Stimulated activated CD8-positive, alpha-beta memory T cell treated with anti-CD3 and anti-CD28 coated beads, Interleukin-7, amount 100 ng/mL, for 1 hour (primary cell): ENCODE results near the gene AKAP14.
"Not testable (repeated sequence)": the region's sequence is repeated elsewhere in the genome, so short reads cannot be mapped to it uniquely, and the experiment has no call there.

Experiments used
- DNase-seq, 2 donors: peaks; one replicate each; pipeline ENCODE4 v3.0.0-alpha.2; 2020; ENCODE audit warnings: low read depth in 2 of 2

The AKAP14 gene

GRCh38 chrX:119895843-119896326 lies at the start of gene AKAP14:
Gene AKAP14 (plus strand): TSS chrX:119895893. CDS start chrX:119903224, 7,331 bp downstream.
- DNase-seq = no peak

- DNase-seq = peak; percentile 77 to 80
Observed at GRCh38 chrX:119852382-119853353, 43.0 kb upstream of the AKAP14 start, which contains the start of gene UPF3B. Gene UPF3B (minus strand): TSS chrX:119852963. CDS start chrX:119852928, 35 bp downstream.

DNA sequence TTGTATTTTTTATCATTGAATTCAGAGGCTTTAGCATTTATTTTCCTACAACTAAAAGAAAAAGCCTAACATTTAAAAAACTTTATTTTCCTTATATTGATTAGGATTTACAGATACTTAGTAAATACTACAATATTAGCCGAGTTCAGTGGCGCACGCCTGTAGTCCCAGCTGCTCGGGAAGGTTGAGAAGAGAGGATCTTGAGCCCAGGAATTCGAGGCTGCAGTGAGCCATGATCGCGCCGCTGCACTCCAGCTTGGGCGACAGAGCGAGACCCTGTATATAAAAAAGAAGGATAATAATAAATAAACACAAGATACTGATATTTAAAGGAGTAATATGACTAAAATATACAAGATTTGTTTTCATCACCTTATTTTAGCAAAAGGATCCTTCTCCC lies 42.2 kb upstream of the AKAP14 start:
- DNase-seq = no peak

DNA sequence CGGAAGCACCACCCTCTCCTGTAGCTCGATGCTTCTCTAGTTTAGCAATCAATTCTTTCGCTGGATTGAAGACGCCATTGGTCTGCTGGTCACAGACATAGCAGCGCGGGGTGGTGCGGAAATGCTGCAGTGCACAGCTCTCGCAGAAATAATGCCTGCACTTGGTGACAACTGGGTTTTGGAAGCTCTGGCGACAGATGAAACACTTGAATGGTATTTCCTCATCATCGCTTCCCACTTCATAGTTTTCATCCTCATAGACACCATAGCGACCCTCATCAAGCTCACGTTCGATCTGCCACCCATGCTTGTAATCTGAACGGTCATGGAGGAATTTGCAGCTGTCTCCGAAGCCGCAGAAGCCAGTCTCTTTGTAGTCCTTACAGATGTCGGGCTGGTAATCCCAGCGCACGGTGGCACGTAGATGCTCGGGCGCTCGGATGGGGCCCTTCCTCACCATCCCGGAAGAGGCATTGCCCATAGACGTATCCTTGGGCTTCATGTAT lies 25.0 kb upstream of the AKAP14 start:
- DNase-seq = no peak

DNA sequence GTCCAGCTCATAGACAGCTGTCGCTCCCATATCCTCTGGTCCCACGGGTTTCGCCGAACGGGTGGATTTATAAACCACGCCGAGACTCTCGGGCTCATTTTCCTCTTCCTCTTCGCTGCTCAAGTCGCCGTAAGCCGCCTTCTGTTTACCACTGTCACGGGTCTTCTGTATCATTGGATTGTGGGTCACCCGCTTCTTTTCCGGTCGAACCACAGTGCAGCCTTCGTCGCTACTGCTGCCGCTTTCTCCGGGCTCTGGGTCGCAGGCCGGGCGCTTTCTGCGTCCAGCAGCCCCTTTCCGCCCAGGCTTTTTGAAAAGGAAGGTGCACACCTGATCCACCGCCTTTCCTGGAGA lies 24.5 kb upstream of the AKAP14 start:
- no peak for DNase-seq

DNA sequence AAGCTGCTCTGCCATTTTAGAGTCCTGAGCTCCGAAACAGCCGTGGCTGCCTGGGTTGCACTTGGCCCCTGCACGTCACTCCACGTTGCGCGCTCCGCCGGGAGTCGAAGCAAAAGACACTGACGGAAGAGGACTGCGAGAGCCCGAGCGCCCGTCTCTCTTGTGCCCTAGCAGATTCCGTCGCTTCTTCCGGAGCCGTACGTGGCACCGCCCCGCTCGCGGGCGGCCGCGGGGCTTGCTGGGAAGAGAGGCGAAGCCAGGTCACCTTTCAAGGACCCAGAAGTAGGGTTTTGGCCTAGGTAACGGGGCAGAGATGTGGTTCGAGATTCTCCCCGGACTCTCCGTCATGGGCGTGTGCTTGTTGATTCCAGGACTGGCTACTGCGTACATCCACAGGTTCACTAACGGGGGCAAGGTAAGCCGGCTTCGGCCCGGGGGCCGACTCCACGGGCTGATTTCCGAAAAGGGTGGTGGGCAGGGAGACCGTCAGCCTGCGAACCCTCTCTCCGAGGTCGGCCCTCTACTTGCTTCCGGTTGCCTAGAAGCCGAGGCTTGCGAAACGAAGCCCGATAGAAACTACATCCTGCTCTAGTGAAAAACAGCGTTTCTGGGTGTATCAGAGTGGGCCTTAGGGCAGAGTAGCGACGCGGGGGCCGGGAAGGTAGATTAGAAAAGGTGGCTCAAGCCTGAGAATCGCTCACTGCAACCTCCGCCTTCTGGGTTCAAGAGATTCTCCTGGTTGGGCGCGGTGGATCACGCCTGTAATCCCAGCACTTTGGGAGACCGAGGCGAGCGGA lies 23.9 kb upstream of the AKAP14 start, which contains the start of the genes NDUFA1 and RNF113A:
TSS of gene NDUFA1 (plus strand) at position 234 of the 797 bp plus-strand sequence. CDS start at position 314, 80 bp downstream.
TSS of gene RNF113A (minus strand) at position 135 of the 797 bp plus-strand sequence. CDS start at position 15, 120 bp downstream.
- peak; percentile 56 to 59 for DNase-seq

- no peak for DNase-seq
Observed at GRCh38 chrX:119878740-119879139, 17.0 kb upstream of the AKAP14 start.

GRCh38 chrX:119880076-119880475 lies 15.6 kb upstream of the AKAP14 start:
- DNase-seq = no peak

DNA sequence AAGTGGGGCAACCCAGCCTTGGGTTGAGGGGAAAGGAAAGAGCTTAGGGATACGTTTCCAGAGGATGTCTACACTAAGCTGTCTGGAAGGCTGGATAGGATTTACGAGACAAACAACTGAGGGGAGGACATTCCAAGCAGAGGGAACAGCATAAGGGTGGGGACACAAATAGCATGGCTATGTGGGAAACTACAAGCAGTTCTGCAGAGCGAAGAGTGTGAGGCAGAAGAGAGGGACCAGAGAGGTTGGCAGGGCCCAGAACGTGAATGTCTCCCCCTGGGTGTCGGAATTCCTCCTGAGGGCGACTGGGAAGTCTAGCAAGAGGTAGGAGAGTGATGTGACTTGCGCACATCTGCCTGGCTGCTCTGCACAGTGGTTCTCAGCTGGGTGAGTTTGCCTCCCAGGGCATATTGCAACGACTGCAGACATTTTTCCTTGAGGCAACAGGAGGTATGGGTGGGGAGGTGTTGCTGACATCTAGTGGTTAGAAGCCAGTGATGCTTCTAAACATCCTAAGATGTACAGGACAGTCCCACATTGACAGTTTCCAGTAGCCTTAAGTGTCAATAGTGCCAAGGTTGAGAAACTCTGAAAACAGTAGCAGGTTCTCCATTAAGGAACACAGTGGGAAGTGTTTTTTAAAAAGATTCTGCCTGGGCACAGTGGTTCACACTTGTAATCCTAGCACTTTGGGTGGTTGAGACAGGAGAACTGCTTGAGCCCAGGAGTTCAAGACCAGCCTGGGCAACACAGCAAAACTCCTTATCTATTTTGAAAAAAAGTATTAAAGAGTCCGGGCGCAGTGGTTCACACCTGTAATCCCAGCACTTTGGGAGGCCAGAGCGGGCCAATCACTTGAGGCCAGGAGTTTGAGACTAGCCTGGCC lies 14.9 kb upstream of the AKAP14 start:
- DNase-seq = no peak

DNA sequence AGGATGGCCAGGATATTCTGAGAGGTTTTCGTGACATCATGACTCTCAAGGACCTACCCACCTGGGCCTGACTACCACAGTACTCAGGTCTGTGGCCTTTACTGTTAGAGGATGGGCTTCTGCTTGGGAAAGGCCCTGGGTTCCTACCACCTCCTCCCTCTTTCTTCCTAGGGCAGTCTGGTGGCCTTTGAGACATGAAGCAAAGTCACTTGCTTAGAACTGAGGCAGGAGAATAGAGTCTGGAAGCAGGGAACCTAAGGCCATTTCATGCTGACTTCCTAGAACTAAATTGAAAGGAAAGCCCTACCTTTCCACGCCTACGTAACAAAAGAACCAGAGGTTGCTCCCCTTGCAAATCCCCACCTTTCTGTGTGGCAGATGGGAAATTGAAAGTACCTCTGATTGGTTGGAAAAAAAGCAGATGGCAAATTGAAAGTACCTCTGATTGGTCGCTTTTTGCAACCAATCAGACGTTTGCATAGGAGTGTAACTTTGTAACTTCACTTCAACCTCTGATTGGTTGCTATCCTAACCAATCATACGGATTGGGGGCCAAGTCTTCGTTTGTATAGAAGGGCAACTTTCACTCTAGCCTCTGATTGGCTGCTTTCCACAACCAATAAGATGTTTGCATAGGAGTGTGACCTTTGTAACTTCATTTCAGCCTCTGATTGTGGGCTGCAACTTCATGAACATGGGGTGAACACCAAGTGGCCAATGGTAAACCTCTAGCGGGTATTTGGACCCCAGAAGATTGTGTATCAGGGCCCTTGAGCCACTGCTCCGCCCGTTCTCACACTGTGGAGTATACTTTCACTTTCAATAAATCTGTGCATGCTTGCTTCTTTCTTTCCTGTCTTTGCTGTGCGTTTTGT lies 9.9 kb upstream of the AKAP14 start:
- no peak for DNase-seq

GRCh38 chrX:119887721-119888425 lies 7.8 kb upstream of the AKAP14 start:
- DNase-seq = no peak

- DNase-seq = not testable (repeated sequence)
Observed at GRCh38 chrX:119890626-119891025, 5.1 kb upstream of the AKAP14 start.

GRCh38 chrX:119891961-119892692 lies 3.6 kb upstream of the AKAP14 start:
- DNase-seq = not testable (repeated sequence)

- no peak for DNase-seq
Observed at GRCh38 chrX:119899125-119899524, 3.4 kb downstream of the AKAP14 start.

GRCh38 chrX:119900976-119901375 lies 5.3 kb downstream of the AKAP14 start:
- no peak for DNase-seq

GRCh38 chrX:119916310-119916709 lies 20.6 kb downstream of the AKAP14 start:
- no peak for DNase-seq

DNA sequence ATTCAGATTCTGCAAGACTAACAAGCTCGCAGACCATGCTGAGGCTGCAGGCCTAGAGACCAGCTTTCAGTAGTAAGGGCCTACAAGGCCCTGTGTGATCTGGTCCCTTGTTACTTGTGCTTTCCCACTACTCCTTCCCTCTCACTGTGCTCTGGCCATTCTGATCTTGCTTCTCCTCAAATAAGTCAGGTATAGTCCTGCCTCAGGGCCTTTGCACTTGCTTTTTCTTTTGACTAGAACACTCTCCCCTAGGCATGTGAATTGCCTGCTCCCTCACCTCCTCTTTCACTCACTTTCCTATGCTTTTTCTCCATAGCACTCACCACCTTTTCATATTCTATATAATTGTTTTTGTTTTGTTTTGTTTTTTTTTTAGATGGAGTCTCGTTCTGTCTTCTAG lies 22.2 kb downstream of the AKAP14 start:
- DNase-seq = no peak

GRCh38 chrX:119919835-119920585 lies 24.3 kb downstream of the AKAP14 start:
- no peak for DNase-seq
